ENCODE measurements around the gene SLC8A1.

Gene SLC8A1

DNA sequence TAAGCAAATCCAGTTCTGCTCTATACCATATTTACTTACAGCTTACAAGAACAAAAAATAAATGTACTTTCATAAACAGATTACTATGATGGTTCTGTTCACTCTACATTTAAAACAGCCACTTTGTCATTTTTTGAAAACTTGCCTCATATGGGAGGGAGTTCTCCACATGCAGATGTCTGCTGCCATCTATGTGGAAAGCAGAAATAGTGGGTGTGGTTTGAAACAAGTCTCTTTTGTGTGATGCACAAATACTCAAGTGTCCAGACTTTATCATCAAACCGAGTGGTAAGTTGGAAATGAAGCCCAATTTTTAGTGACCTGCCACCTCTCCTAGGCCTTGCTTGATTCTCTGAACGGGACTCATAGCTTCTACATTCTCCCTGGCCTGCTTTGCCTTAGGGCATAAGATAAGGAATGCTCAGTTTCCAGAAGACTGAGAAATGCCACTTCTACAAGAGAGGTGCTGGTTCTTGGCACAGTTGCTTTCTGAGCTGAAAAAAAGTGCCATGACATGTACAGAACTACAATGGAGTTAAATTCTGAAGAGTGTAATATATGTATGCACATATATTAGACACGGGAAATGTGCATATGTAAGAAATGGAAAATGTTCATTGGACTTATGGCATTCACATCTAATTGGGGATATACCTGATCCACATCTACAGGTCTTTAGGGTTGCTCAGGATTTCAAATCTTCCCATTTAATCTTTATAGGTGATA, 221.0 kb downstream of the SLC8A1 start:
- no peak for DNase-seq (ENCODE audit: low read depth)

DNA sequence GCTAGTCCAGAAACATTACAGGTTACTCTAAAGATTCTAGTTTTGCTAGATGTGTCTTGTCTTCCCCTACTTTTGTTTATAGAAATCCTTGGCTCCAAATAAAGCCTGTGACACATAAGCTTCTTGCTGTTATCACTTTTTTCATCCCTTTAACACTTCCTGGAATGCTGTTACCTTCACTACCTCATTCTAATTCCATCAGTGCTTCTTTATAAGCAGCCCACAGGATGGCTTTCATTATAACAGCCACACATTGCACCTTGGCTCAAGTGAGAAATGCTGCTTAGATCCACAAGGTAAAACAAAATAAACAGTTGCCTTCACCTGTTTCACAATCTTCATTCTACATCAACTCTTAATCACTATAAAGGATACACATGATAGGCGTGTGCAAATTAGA, 221.7 kb downstream of the SLC8A1 start:
- DNase-seq (ENCODE audit: low read depth) = no peak

DNA sequence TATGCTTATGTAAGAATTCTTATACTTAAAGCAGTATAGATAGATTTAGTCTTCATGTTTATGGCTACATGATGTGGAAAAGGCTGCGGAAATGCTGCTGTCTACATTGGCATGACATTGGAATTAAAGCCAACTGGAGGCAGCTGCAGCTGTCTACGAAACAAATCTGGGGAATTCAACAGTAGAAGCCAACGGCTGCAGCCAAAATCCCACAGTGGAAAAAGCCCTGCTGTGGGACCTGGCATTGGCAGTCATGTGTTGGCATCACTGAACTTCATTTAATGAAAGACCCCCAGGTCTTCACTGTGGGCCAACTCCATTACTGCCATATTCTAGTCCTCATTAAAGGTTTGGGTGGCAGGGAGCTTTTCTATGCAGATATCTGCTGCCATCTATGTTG, 223.6 kb downstream of the SLC8A1 start:
- DNase-seq (ENCODE audit: low read depth) = no peak

DNA sequence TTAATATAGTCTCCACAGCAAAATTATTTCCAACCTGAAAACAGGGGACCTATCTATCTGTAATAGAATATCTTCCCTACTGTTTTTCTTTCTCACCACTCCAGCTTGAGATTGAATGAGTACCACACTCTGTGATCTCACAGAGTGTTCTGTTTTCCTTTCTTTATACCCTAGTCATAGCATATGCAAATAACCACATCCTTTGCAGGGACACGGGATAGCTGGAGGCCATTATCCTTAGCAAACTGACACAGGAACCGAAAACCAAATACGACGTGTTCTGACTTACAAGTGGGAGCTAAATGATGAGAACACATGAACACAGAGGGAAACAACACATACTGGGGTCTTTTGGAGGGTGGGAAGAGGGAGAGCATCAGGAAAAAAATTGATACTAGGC, 224.7 kb downstream of the SLC8A1 start:
- DNase-seq (ENCODE audit: low read depth) = no peak

DNA sequence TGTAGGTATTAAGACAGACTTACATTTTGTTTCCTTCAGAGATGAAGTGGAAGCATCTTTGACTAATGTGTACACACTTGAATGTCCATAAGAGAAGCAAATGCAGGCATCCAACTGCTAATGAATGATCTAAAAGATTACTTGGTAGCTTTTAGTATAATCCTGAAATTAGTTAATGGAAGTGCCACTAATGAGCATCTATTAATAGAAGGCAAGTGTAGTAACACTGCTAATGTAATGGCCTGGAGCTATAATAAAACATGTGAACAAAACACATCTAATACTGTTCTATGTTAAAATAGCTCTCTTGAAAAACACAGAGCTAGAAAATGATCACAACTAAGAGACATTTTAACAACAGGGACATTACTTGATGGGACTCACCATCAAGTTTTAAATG, 225.3 kb downstream of the SLC8A1 start:
- no peak for DNase-seq (ENCODE audit: low read depth)

DNA sequence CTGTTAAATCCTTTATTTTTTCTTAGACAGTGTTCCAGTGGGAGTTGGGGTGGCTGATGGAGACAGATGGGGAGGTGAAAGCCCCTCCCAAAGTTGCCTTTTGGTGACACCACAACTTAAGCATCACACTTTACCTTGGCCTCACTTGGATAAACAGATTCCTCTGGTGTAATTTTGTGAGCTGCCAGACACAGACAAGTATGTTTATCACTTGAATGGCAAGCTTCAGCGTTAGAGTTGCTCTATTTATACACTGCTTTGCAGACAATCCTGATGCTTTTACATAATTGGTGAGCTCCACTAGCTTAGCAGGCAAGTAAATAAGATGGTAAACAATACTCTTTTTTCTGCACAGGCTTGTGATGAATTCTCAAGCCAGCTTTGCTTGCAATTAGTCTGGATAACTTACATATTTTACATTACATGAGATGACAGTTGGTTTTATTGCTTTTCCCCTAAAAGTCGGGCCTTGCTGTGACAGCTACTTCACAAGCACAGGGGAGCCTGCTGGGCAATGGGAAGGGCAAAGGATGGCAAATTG, 226.2 kb downstream of the SLC8A1 start:
- no peak for DNase-seq (ENCODE audit: low read depth)

DNA sequence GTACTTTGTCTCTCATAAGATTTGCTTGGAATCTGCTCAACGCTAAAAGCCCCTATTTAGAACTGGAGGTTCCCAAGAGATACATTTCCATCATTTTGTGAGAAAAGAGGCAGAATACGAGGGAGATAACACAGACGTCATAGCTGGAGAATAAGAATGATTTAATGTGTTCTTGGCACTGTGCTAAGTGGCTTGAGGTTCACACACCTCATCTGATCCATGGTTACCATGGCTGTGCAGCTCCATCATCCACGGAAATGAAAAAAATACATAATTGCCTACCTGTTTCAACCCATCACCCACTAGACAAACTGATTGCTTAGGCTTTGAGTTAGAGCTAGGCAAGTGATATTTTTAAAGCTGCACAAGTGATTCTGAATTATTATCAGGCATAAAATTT, 227.6 kb downstream of the SLC8A1 start:
- no peak for DNase-seq (ENCODE audit: low read depth)

DNA sequence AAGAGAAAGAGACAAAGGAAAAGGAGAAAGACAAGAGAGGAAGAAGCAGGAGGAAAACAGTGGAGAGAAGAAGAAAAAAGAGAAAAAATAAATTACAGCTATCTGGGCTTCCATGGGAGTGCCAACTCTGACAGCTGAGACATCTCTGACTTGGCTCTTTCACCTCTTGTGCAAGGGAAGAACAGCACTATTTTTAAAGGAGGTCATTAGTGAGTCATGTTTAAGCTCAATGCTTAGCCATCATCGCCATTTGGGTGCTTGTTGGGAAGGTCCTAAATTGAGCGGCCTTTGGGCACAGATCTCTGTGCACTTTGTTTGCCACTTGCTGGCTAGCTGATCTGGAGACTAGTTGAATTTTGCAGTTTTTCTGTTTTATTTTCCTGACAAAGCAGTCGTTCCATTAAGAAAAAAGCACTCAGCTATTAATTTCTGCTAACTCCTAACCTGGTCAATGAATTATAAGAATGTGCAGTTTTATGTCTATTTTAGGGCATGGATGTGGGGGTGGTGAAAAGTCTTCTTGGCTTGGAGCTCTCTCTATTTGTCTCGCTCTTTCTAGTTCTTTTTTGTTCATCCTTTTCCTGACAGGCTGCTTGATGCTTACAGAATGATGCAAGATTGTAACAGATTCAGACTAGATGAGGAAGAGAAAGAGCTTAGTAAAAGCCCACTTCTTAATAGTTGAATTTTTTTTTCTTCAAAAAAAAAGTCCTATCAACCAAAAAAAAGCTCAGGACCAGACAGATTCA, 231.5 kb downstream of the SLC8A1 start:
- DNase-seq (ENCODE audit: low read depth) = peak; percentile 62

DNA sequence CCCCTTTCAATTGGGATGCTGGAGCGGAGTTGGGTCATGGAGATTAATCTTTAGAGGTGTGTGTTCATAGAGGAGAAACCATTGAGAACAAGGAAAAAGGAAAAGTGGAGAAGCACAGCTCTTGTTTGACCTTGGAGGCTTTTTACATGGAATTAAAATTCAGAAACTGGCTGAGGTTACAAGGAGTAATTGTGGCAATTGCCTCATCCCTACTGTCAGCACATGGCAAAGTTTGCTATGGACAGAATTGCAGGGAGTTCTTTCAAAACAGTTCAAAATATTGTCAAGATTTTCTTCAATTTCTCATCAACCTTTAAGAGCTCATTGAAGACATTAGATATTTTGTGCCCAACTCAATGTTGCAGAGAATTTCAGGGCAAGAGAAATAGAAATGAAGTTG, 232.7 kb downstream of the SLC8A1 start:
- no peak for DNase-seq (ENCODE audit: low read depth)

DNA sequence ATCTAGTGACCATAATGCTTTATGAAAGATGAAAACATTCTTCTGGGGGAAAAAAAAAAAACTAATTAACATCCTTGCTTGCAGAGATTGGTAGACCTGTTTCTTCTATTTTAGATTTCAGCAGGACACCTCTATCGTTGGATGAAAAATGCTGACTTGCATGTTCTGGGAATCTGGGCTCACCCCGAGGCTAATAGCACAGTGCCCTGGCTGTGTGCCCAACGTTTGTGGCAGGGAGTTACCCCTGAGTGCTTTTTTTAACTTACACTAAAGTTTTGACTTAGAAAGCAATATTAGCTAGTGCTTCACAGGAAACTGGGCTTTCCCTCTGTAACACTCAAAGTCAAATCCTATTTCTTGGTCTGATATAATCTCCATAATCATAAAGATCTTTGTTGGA, 233.2 kb downstream of the SLC8A1 start:
- DNase-seq (ENCODE audit: low read depth) = no peak

DNA sequence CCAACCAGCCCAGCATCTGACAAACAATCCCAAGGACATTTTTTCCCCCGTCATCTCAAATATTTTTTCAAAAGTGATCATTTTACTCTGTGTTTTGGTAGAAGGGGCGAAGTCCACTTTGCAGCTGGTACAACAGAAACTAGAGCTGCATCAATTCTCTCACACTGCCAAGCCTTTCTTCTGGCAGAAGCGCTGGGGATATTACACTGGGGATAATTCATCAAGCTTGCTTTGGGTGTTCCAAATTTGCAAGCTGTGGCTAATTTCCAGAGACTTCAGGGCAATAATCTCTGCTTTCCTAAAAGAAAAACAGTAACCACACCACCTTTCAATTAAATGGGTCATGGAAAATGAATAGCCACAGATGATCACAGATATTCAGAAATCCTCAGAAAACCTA, 238.3 kb downstream of the SLC8A1 start:
- no peak for DNase-seq (ENCODE audit: low read depth)

DNA sequence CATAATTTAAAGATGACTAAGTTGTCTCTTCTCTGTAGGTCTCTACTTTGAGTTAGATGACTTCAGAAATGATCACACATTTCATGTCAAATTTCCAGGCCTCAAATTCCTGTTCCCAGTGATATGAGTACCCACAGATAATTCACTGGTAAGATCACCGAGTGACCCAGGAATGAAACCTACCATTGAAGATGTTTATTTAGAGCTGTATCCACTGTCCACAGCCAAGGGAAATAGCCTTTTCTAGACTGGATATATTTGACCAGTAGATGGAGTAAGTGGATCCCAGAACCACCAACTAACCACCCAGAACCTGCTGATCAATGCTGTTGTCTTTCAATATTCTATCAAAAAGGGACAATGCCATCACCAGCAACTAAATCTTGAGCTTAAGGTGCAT, 238.8 kb downstream of the SLC8A1 start:
- peak; percentile 51 for DNase-seq (ENCODE audit: low read depth)

DNA sequence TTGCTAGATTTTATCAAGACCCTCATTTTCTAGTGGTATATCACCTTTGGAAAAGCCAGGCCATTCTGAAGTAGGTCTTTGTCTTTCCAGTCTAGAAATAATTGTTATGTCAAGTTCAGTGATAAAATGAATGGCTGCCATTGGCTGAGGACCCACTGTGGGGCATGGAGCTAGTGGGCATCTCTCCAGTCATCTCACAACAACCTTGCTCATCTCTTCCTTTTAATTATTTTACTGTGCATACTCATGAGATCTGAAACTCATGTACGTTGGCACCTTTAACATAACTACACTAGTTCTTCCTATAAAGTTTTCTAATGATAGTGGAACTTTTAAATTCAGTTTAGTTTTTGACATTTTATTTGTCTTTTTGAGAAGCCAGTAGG, 240.9 kb downstream of the SLC8A1 start:
- DNase-seq (ENCODE audit: low read depth) = no peak

DNA sequence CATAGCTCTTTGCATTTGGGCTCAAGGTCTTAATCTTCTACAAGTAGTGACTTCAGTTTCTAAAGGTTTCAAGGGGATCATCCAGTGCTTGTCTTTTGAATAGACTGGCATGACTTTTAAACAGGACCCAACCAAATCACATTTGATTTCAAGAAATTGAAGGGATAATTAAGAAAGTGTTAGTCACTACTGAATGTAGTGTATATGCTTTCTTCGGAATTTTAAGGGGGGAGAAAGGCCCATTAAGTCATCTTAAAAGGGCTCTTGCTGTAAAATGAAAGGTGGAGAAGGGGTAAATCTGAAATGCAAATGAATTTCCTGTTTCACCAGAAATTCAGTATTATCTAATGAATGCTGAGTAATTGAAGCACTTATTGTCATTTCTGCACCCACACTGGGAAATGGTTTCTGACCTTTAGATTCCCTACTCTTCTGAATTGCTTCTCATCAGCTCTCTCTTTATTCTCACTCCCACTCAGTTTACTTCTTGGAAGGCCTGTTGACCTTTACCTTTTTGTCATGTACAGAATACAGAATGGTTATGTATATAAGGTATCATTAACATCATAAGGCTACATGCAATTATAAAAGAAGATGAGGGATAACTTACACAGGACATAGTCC, 241.4 kb downstream of the SLC8A1 start:
- no peak for DNase-seq (ENCODE audit: low read depth)

DNA sequence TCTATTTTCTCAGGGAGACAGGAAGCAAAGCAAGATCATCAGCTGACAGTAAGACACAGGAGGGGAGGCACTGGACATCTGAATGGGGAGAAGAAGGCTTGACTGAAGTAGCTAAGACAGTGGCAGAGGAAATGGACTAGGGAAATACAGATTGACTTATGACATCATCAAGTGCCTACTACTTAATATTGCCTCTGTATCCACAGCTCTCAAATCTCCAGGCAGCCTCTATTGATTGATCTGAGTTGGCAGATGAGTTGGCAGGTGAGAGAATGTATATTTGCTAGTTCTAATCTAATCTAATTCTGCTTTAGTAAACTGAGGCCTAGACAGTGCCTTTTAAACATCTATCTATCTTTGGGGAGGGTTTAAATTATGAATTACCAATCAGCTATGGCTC, 242.1 kb downstream of the SLC8A1 start:
- no peak for DNase-seq (ENCODE audit: low read depth)

DNA sequence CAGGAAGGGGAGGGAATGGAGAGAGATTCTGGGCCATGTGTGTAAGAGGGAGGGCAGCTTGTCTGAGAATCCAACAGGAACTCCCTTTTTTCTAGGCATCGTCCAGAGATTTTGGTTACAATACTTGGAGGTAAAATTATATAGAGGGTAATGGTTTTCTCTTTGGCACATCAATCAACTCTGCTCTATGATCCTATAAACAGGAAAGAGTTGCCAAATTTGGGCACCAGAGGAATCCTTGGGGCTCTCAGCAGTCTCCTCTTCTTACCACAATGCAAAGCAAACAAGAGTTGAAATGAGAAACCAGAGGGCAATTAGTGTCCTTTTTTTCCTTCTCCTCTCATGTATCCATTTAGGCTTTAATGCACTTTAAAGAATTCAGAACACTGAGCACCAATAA, 243.4 kb downstream of the SLC8A1 start:
- DNase-seq (ENCODE audit: low read depth) = no peak

DNA sequence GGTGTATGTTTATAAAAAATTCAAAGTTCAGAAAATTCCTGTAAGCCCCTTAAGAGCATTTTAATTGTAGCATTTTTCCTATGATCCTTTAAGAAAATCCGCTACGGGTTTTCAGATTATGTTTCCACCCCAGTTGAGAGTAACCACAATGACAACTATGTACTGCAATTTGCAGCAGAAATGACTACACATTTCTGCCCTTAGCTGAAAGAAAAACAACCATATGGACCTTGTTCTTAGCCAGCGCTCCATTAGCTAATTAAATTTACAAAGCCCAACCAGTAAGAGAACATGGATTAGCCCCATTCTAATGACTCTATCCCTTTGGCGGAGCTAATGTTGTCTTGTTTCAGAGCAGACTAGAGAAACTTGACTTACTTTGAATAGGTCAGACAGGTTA, 247.6 kb downstream of the SLC8A1 start:
- peak; percentile 33 for DNase-seq (ENCODE audit: low read depth)

DNA sequence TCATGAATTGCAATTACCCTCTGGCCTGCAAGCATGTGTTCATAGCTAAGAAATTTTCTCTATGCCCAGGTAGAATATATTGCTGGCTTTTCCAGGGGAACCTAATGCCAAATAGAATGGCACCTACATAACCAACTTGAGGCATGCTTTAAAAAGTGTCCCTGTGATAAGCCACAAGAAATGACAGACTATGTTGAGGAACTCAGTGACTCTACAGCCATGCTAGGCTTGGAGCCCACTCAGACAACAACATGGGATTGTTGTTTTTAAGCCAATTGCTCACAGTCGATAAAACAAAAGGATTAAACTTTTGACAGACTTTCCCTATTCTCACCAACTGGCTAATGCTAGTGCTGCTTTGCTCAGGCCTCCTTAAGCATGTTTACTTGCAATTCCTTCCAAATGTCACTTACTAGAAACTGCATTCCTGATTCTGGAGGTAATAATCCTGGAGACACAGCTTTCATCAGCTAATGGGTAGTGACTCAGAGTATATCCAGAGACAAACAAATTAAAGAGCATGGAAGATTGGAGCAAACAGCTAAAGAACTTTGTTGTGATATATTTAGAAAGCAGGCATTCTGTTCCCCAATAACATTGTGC, 249.0 kb downstream of the SLC8A1 start:
- DNase-seq (ENCODE audit: low read depth) = peak; percentile 37

DNA sequence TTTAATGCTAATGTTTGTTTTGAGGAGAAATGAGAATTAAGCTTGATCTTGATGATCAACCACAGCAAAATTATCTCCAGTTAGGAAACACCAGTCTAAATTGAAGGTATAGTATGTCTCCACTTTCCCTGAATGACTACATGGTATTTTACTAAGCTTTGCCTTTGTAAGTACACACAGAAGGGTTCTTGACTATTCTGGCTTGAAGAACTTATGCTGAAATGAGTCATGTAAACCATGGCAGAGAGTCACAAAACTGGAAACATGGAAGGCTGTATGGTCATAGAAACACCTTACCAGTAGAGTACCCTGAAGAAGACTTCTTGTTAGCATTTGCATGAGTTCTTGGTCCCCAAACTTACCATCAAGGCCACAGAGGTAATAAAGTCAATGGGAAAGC, 250.5 kb downstream of the SLC8A1 start:
- DNase-seq (ENCODE audit: low read depth) = no peak

DNA sequence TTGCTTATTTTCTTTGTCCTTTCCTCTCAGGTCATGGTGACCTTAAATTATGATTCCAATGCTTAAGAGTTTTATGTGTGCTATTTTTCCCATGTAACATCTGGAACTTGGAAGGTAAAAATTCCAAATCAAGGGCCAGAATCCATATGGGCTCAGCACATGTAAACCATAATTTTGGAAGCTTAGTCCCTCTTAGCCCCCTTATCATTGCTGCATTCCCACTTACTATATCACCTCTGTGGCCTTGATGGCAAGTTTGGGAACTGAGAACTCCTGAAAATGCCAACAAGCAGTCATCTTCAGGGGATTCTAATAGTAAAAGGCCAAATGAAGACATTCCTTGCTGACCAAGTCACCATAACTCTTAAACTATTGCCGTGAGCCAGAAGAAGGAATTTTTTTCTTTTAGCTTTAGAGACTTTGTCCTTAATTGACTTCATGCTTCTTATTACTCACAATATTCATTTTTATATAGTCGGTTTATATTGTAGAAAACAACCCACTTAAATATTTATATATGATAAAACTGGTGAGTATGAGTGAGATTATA, 251.4 kb downstream of the SLC8A1 start:
- DNase-seq (ENCODE audit: low read depth) = no peak

DNA sequence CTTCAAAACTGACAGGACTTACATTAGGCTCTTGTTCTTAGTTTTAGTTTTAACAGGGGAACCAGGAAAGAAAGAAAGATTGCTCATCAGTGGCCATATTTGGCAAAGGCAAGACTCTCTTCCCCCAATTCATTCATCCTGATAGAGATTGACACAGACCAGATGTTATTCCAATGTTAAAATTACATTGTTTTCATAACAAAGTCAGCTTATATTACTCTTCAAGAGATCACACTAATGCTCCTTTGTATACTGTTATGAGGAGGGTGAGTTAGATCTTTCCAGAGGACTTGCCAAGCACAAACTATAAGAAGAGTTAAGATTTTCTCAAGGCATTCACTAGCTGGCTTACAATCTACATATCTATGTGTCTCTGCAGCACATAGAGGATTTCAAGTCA, 252.1 kb downstream of the SLC8A1 start:
- DNase-seq (ENCODE audit: low read depth) = no peak

DNA sequence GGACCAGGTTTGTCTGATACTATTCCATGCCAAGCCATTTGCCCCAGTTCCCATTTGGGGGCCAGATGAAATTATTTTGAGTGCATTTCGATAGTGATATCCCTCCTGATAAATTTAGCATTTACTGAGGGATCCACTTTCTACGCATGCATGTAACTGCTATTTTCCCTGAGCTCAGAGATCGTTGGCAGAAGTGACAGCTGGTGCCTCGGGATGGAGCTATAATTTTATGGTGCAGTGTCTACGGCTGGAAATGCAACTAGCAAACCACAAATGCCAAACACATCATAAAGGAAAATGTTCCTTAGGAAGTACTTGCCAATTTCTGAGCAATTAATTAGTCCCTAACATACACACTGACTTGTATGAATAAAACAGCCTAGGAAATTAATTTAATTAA, 254.8 kb downstream of the SLC8A1 start:
- no peak for DNase-seq (ENCODE audit: low read depth)

DNA sequence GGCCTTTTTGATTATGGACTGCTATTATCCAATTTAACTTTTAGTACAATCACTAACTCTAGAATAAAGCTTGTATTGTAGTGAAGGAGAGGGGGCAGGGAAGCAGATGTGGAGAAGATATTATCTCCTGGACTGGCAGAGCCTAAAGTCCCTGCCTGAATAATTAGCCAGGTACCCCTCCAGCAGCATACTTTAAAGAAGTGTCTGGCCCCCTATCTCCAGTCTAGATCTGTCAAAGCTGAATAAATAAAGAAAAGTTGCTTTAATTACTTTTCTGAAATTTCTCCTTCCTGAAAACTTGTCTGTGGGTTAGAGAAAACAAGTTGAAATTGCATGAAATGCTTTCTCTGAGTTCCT, 258.2 kb downstream of the SLC8A1 start:
- no peak for DNase-seq (ENCODE audit: low read depth)

Data from amniotic epithelial cell (primary cell).